GM21717 (cell line): ENCODE results near the gene UBE2I.
A peak's percentile ranks its signal among the peaks of the same experiment; 100 is the strongest.
"Not testable (repeated sequence)": the region's sequence is repeated elsewhere in the genome, so short reads cannot be mapped to it uniquely, and the experiment has no call there.

Source experiments
- ATAC-seq: cut with Tn5 transposase; IDR thresholded peaks from one replicate; pipeline ENCODE4 v1.9.1; 2021; ENCODE audit warnings: mild to moderate bottlenecking, moderate library complexity; ENCODE audit not compliant: unreplicated experiment

UBE2I gene

GRCh38 chr16:1308977-1309885 is at the start of gene UBE2I:
Gene UBE2I (plus strand): TSS chr16:1309636. CDS start chr16:1314031, 4,395 bp downstream.
- peak; percentile 52 for ATAC-seq

- no peak for ATAC-seq
Measured at GRCh38 chr16:1259760-1260068, 49.7 kb upstream of the UBE2I start.

DNA sequence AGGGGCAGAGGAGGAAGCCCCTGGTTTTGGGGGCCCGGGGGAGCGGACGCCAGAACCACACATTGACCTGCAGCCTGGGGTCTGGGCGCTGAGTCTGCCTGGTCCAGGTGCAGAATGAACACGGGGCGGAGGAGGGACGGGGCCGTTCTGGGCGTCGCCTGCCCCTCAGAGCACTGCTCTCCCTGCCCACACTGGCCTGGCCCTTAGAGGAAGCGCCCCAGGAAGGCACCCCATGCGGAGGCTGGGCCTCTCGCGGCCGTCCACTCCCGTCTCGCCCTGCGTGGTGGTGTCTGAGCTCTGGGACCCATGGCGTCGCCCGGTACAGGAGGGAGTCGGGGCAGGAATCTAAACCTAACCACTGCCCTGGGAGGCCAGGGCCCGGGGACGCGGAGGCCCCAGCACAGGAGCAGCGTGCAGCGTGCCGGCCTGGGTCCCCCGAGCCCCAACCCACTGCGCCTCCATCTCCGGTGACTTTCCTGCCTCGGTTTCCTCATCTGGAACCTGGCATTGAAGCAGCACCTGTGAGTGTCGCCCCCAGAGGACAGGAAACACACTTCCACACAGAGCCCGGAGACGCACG is 49.2 kb upstream of the UBE2I start:
- ATAC-seq: no peak

- no peak for ATAC-seq
Measured at GRCh38 chr16:1261131-1261892, 48.1 kb upstream of the UBE2I start.

GRCh38 chr16:1262210-1262845 is 47.1 kb upstream of the UBE2I start:
- ATAC-seq: no peak

DNA sequence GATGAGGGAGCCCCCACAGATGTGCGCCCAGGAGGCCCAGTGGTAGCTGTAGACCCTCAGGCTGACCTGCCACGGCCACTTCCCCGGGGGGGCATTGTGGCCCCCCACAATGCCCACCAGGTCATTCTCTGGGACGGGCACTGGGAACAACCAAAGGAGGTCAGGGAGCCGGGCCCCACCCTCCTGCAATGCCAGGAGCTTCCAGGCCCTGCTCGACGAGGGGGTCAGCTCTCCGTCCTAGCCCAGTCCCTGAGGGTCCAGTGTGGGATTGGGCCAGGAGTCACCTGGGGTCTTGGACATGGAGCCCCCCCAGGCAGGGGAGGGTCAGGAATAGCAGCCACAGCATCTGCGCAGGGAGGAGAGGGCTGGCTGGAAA is 46.6 kb upstream of the UBE2I start:
- no peak for ATAC-seq

- no peak for ATAC-seq
Measured at GRCh38 chr16:1263591-1264344, 45.7 kb upstream of the UBE2I start.

GRCh38 chr16:1264345-1265089 is 44.9 kb upstream of the UBE2I start:
- ATAC-seq: no peak

DNA sequence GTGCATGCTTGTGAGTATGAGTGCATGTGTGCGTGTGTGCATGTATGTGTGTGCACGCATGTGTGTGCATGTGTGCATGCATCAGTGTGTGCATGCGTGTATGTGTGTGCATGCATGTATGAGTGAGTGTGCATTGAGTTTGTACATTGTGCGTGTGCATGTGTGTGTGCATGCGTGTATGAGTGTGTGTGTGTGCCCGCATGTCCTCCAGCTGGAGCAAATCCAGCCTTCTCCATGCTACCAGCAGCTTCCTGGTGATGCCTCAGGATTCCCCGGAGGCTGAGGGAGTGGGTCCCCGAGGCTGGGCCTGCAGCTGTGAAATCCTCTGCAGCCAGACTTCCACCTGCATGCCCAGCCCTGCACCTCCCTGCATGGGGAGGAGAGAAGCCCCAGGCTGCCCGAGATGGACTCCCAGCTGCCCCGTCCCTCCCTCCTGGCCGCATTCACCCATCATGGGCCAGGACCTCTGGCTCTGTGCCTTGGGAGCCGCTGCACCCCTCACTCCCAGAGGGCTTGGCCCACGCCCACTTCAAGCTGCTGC is 44.3 kb upstream of the UBE2I start:
- no peak for ATAC-seq

- ATAC-seq: no peak
Measured at GRCh38 chr16:1265826-1266225, 43.6 kb upstream of the UBE2I start.

DNA sequence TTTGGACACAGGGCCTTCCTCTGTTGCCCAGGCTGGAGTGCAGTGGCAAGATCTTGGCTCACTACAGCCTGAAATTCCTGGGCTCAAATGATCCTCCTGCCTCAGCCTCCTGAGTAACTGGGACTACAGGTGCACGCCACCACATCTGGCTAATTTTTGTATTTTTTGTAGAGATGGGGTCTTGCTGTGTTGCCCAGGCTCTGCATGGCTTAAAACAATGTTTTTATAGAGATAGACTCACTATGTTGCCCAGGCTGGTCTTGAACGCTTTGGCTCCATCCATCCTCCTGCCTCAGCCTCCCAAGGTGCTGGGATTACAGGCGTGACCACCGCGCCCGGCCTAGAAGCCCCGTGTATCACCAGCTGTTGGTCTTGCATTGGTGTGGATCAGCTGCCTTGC is 40.0 kb upstream of the UBE2I start:
- ATAC-seq: not testable (repeated sequence)

DNA sequence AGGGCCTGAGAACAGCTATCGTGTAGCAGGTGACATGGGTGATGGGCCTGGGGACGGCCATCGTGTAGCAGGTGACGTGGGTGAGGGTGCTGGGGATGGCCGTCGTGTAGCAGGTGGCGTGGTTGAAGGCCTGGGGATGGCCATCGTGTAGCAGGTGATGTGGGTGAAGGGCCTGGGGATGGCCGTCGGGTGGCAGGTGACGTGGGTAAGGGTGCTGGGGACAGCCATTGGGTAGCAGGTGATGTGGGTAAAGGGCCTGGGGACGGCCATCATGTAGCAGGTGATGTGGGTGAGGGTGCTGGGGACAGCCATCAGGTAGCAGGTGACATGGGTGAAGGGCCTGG is 38.1 kb upstream of the UBE2I start:
- ATAC-seq: no peak

DNA sequence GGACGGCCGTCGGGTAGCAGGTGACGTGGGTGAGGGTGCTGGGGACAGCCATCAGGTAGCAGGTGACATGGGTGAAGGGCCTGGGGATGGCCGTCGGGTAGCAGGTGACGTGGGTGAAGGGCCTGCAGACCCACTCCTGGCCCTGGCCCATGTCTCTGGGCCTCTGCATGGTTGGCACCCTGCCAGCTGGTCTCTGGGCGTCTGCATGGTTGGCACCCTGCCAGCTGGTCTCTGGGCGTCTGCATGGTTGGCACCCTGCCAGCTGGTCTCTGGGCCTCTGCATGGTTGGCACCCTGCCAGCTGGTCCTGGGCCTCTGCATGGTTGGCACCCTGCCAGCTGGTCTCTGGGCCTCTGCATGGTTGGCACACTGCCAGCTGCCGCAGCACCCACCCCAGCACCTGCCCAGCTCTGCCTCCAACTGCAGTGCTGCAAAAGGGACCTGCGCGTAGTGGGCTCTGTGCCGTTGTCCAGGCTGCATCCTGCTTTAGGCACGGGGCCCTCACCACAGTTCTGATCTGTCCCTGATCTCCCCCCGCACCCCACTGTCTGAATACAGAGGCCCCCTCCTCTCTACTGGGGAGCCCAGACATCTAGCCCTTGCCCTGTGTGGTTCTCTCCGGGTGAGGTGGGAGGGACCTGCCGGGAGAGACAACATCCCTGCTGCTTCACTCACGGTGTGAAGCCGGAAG is 37.6 kb upstream of the UBE2I start:
- ATAC-seq: not testable (repeated sequence)

GRCh38 chr16:1272453-1273198 is 36.8 kb upstream of the UBE2I start:
- ATAC-seq: no peak

GRCh38 chr16:1273816-1274215 is 35.6 kb upstream of the UBE2I start:
- no peak for ATAC-seq

DNA sequence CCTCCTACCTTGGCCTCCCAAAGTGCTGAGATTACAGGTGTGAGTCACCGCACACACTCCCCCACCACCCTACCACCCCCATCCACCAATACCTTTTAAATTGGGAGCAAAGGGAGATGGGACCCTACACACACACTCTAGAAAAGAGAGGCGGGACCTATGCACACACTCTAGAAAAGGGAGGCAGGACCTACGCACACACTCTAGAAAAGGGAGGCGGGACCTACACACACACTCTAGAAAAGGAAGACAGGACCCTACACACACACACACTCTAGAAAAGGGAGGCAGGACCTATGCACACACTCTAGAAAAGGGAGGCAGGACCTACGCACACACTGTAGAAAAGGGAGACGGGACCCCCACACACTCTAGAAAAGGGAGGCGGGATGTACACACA is 34.7 kb upstream of the UBE2I start:
- no peak for ATAC-seq

GRCh38 chr16:1275791-1276579 is 33.5 kb upstream of the UBE2I start:
- ATAC-seq: no peak

GRCh38 chr16:1276580-1276878 is 32.9 kb upstream of the UBE2I start:
- ATAC-seq: no peak
